Adrenal gland (tissue), 12 donors: ENCODE data around the gene ATE1. TPM values are rescaled to one million over a fixed set of nuclear protein-coding genes. Genes with fewer than 3 reads are reported as not detected.

Experiments
- DNase-seq, 7 donors: peaks; one replicate each; pipeline ENCODE4 v3.0.0-alpha.2; 2019 to 2020
- H3K27ac ChIP-seq, 5 donors: fragments of 200-600 bp; sonication (generic) in 4 of 5; 1 replicate in 3 of 5; 2 replicates in 2 of 5; pipeline versions ENCODE4 v1.5.1 to v1.8.0; 2016 to 2020; ENCODE audit warnings: mild to moderate bottlenecking in 1 of 5
- H3K27me3 ChIP-seq: fragments of 200-600 bp; 2 replicates; pipeline ENCODE4 v1.8.0; 2021
- H3K36me3 ChIP-seq, 2 donors: fragments of 200-600 bp; replicated peaks in 1 of 2; 1 replicate in 1 of 2; 2 replicates in 1 of 2; pipeline versions ENCODE4 v1.5.1 to v1.8.0; 2018 to 2022
- H3K4me1 ChIP-seq, 2 donors: fragments of 200-600 bp; replicated peaks in 1 of 2; 1 replicate in 1 of 2; 2 replicates in 1 of 2; pipeline versions ENCODE4 v1.5.1 to v1.8.0; 2018 to 2021
- H3K4me3 ChIP-seq, 4 donors: fragments of 200-600 bp; sonication (generic) in 3 of 4; one replicate each; pipeline ENCODE4 v1.5.1; 2016 to 2018
- H3K9me3 ChIP-seq, 3 donors: fragments of 200-600 bp; sonication (generic) in 1 of 3; replicated peaks in 1 of 3; 1 replicate in 2 of 3; 2 replicates in 1 of 3; pipeline versions ENCODE4 v1.5.1 to v1.8.0; 2016 to 2021
- CTCF ChIP-seq, 6 experiments: fragments of 450-650 bp in 4 of 6; fragments of 200-600 bp in 2 of 6; sonication (generic) in 1 of 6; IDR thresholded peaks; 1 replicate in 5 of 6; 2 replicates in 1 of 6; pipeline versions ENCODE4 v1.5.1 to v1.8.0; 2016 to 2021; ENCODE audit warnings: antibody characterized with exemption in 6 of 6, mild to moderate bottlenecking in 2 of 6, moderate library complexity in 1 of 6
- POLR2A ChIP-seq, 2 donors: fragments of 450-650 bp; IDR thresholded peaks; one replicate each; pipeline ENCODE4 v1.6.1; 2017; ENCODE audit warnings: antibody characterized with exemption in 2 of 2, mild to moderate bottlenecking in 2 of 2, moderate library complexity in 1 of 2
- WGBS, 4 donors: extraction: QIAGEN DNeasy Blood & Tissue Kit in 2 of 4; methylation state at CpG; one replicate each; pipeline versions ENCODE4 v1.1.5 to v1.1.7; 2013 to 2017; 5-methylcytosine and 5-hydroxymethylcytosine counted together
- intact Hi-C, 2 donors: fragments of 100-400 bp; cut with DNase I; formaldehyde crosslinking; loops; one replicate each; pipeline versions ENCODE4 v1.14.1 to v1.15.0; 2022 to 2023
- polyA plus RNA-seq, 3 donors: library from polyadenylated mRNA; stranded (reverse); fragments of 200-250 nt in 2 of 3; fragments of 350-450 nt in 1 of 3; fragmentation: Illumina TruSeq in 1 of 3; extraction: RNeasy Lipid Tissue Mini Kit (QIAGEN cat#74804) in 1 of 3; gene quantifications; one replicate each; pipeline ENCODE4 v1.2.3, GENCODE V29; 2013 to 2014
- total RNA-seq, 9 donors: library from RNA; depleted of rRNA in 4 of 9; stranded (reverse); fragments of >200 nt in 4 of 9; fragments of 120-200 nt in 1 of 9; fragmentation: NEBNext Ultra II Directional in 1 of 9; extraction: Animal tissue kit (Norgen Biotek cat#: 25700) in 1 of 9; gene quantifications; one replicate each; pipeline versions ENCODE4 v1.1.0 to v1.2.4, GENCODE V29; 2013 to 2023
- donor health status: healthy with polysubstance abuse.
- donor health status: Bipolar disorder and iron deficiency.
- donor health status: DM: yes; HTN: yes; CAD: no.
- donor health status: DM: no; HTN: no; CAD: no.
- donor health status: DM: no; HTN: no; CAD: no.
- donor health status: DM: yes; HTN: yes; CAD: no.

ATE1 gene
- total and polyA plus RNA-seq, 12 donors: 4.2 to 53.7 (median 31.9) TPM

- Histone ChIP-seq H3K27ac (no peak overlapping the region), H3K4me1 (peaks cover 0 to 5% of the 10 kb centered on the region in 2 donors), H3K9me3 (no peaks in the 10 kb centered on the region), H3K36me3 (no peaks in the 10 kb centered on the region), H3K27me3 (no peaks in the 10 kb centered on the region), H3K4me3 (no peak overlapping the region)
- TF ChIP-seq POLR2A (IDR thresholded peaks at IDR 0.05): no peak
- no peak for TF ChIP-seq CTCF (IDR thresholded peaks at IDR 0.05)
- WGBS, 4 donors: 91 to 100% (median 99%) methylated on average over 1 of the region's 1 CpG
- intact Hi-C loops: no loop called here
- DNase-seq: no peak
Observed at GRCh38 chr10:121822180-121822579, 105.7 kb downstream of the ATE1 start.

- DNase-seq: no peak
- H3K27me3 ChIP-seq: no peaks in the 10 kb centered on the region
- H3K36me3 ChIP-seq: no peaks in the 10 kb centered on the region
- TF ChIP-seq POLR2A (IDR thresholded peaks at IDR 0.05): no peak
- TF ChIP-seq CTCF (IDR thresholded peaks at IDR 0.05): no peak
- H3K4me1 ChIP-seq: peaks cover 0 to 5% of the 10 kb centered on the region in 2 donors
- no peak overlapping the region for H3K4me3 ChIP-seq
- WGBS, 4 donors: 86 to 91% (median 87%) methylated on average over 2 of the region's 2 CpGs
- H3K9me3 ChIP-seq: no peaks in the 10 kb centered on the region
- intact Hi-C loops: no loop called here
- no peak overlapping the region for H3K27ac ChIP-seq
Observed at GRCh38 chr10:121819049-121819448, 108.8 kb downstream of the ATE1 start.

GRCh38 chr10:121818599-121818998 lies 109.2 kb downstream of the ATE1 start:
- no peak for DNase-seq
- Histone ChIP-seq H3K27me3 (no peaks in the 10 kb centered on the region), H3K27ac (no peak overlapping the region), H3K4me1 (peaks cover 0 to under 1% of the 10 kb centered on the region in 2 donors), H3K36me3 (no peaks in the 10 kb centered on the region), H3K9me3 (no peaks in the 10 kb centered on the region), H3K4me3 (no peak overlapping the region)
- intact Hi-C loops: no loop called here
- TF ChIP-seq POLR2A (IDR thresholded peaks at IDR 0.05) (no peak), CTCF (IDR thresholded peaks at IDR 0.05) (no peak)
- 43 to 63% (median 61%) methylated on average over 2 of the region's 2 CpGs for WGBS, 4 donors

GRCh38 chr10:121816197-121816596 lies 111.6 kb downstream of the ATE1 start:
- DNase-seq: no peak
- 87 to 96% (median 93%) methylated on average over 1 of the region's 1 CpG for WGBS, 4 donors
- H3K36me3 ChIP-seq: no peaks in the 10 kb centered on the region
- no peaks in the 10 kb centered on the region for H3K27me3 ChIP-seq
- no peaks in the 10 kb centered on the region for H3K4me1 ChIP-seq
- intact Hi-C loops: no loop called here
- H3K4me3 ChIP-seq: no peak overlapping the region
- H3K27ac ChIP-seq: no peak overlapping the region
- no peaks in the 10 kb centered on the region for H3K9me3 ChIP-seq
- TF ChIP-seq CTCF (IDR thresholded peaks at IDR 0.05) (no peak), POLR2A (IDR thresholded peaks at IDR 0.05) (no peak)
